ENCODE results near the gene SERTAD4.

The SERTAD4 gene

GRCh38 chr1:210230149-210230695, 2.4 kb upstream of the SERTAD4 start:
- peaks cover 61 to 77% (median 66%) of the 10 kb centered on the region in 11 experiments for H3K27me3 ChIP-seq
- no peak for TF ChIP-seq Cebpa-rat (IDR thresholded peaks at IDR 0.05)

GRCh38 chr1:210231846-210232510, 618 bp upstream of the SERTAD4 start:
- no peaks in the 10 kb centered on the region for H3K9me3 ChIP-seq (replicated peaks in 1 of 11)
- TF ChIP-seq Cebpa-rat (IDR thresholded peaks at IDR 0.05): no peak
- H3K4me3 ChIP-seq: peak overlapping the region in 5 of 10 experiments; percentile 57 to 69 (median 59); a peak in 8 of 20 replicates
- H3K4me2 ChIP-seq: peak overlapping the region; percentile 80 to 99 (median 95); a peak in 18 of 22 replicates
- H3K4me1 ChIP-seq: peaks cover 10 to 22% (median 18%) of the 10 kb centered on the region in 10 experiments; a peak in 17 of 20 replicates
- no peaks in the 10 kb centered on the region for H3K36me3 ChIP-seq
- H3K27me3 ChIP-seq: peaks cover 78 to 94% (median 83%) of the 10 kb centered on the region in 11 experiments
- H3K27ac ChIP-seq: no peak overlapping the region
- H3K9ac ChIP-seq: no peak overlapping the region
- peaks cover 0 to 27% (median 18%) of the 10 kb centered on the region in 11 experiments; a peak in 16 of 22 replicates for H4K20me1 ChIP-seq

More at GRCh38 chr1:210230149-210230695, 2.4 kb upstream of the SERTAD4 start:
- Histone ChIP-seq H3K27ac (no peak overlapping the region), H3K4me2 (no peak overlapping the region), H3K4me1 (peaks cover 10 to 22% (median 18%) of the 10 kb centered on the region in 10 experiments; a peak in 17 of 20 replicates), H4K20me1 (peaks cover 0 to 27% (median 18%) of the 10 kb centered on the region in 11 experiments; a peak in 16 of 22 replicates), H3K9ac (no peak overlapping the region), H3K4me3 (no peak overlapping the region), H3K36me3 (no peaks in the 10 kb centered on the region), H3K9me3 (replicated peaks in 1 of 11) (no peaks in the 10 kb centered on the region)

- peaks cover 10 to 22% (median 18%) of the 10 kb centered on the region in 10 experiments; a peak in 17 of 20 replicates for H3K4me1 ChIP-seq
- no peak for TF ChIP-seq Cebpa-rat (IDR thresholded peaks at IDR 0.05)
- H4K20me1 ChIP-seq: peaks cover 0 to 27% (median 18%) of the 10 kb centered on the region in 11 experiments; a peak in 16 of 22 replicates
- peaks cover 88 to 100% (median 95%) of the 10 kb centered on the region in 11 experiments for H3K27me3 ChIP-seq
- H3K4me2 ChIP-seq: peak overlapping the region; percentile 80 to 99 (median 95)
- H3K9me3 ChIP-seq (replicated peaks in 1 of 11): no peaks in the 10 kb centered on the region
- H3K27ac ChIP-seq: no peak overlapping the region
- peak overlapping the region in 9 of 11 experiments; percentile 25 to 63 (median 30); a peak in 8 of 22 replicates for H3K9ac ChIP-seq
- peak overlapping the region; percentile 52 to 69 (median 58) for H3K4me3 ChIP-seq
- no peaks in the 10 kb centered on the region for H3K36me3 ChIP-seq
Measured at GRCh38 chr1:210233216-210233494, 559 bp downstream of the SERTAD4 start.

GRCh38 chr1:210233495-210234328, 1.1 kb downstream of the SERTAD4 start:
- no peaks in the 10 kb centered on the region for H3K9me3 ChIP-seq (replicated peaks in 1 of 11)
- no peak overlapping the region for H3K27ac ChIP-seq
- no peaks in the 10 kb centered on the region for H3K36me3 ChIP-seq
- peak overlapping the region; percentile 80 to 99 (median 95) for H3K4me2 ChIP-seq
- peaks cover 0 to 27% (median 18%) of the 10 kb centered on the region in 11 experiments; a peak in 16 of 22 replicates for H4K20me1 ChIP-seq
- H3K4me1 ChIP-seq: peaks cover 10 to 22% (median 18%) of the 10 kb centered on the region in 10 experiments; a peak in 17 of 20 replicates
- TF ChIP-seq Cebpa-rat (IDR thresholded peaks at IDR 0.05): no peak
- peaks cover 88 to 99% (median 98%) of the 10 kb centered on the region in 11 experiments for H3K27me3 ChIP-seq
- peak overlapping the region in 8 of 11 experiments; percentile 13 to 63 (median 31); a peak in 7 of 22 replicates for H3K9ac ChIP-seq
- H3K4me3 ChIP-seq: peak overlapping the region; percentile 52 to 69 (median 58)

GRCh38 chr1:210234329-210234757, 1.7 kb downstream of the SERTAD4 start:
- Histone ChIP-seq H3K36me3 (no peaks in the 10 kb centered on the region), H3K27me3 (peaks cover 86 to 98% (median 92%) of the 10 kb centered on the region in 11 experiments), H3K4me3 (peak overlapping the region in 9 of 10 experiments; percentile 53 to 69 (median 59); a peak in 15 of 20 replicates), H3K27ac (no peak overlapping the region), H4K20me1 (peaks cover 0 to 27% (median 18%) of the 10 kb centered on the region in 11 experiments; a peak in 16 of 22 replicates), H3K4me1 (peaks cover 10 to 22% (median 18%) of the 10 kb centered on the region in 10 experiments; a peak in 17 of 20 replicates), H3K4me2 (peak overlapping the region; percentile 80 to 99 (median 95)), H3K9me3 (replicated peaks in 1 of 11) (no peaks in the 10 kb centered on the region), H3K9ac (no peak overlapping the region)
- TF ChIP-seq Cebpa-rat (IDR thresholded peaks at IDR 0.05): no peak

- Histone ChIP-seq H4K20me1 (peaks cover 0 to 27% (median 18%) of the 10 kb centered on the region in 11 experiments; a peak in 16 of 22 replicates), H3K9ac (no peak overlapping the region), H3K4me1 (peaks cover 10 to 22% (median 18%) of the 10 kb centered on the region in 10 experiments; a peak in 17 of 20 replicates), H3K36me3 (no peaks in the 10 kb centered on the region), H3K27ac (no peak overlapping the region), H3K4me3 (no peak overlapping the region), H3K4me2 (no peak overlapping the region), H3K9me3 (replicated peaks in 1 of 11) (no peaks in the 10 kb centered on the region), H3K27me3 (peaks cover 74 to 86% (median 80%) of the 10 kb centered on the region in 11 experiments)
- TF ChIP-seq Cebpa-rat (IDR thresholded peaks at IDR 0.05): no peak
Measured at GRCh38 chr1:210235363-210236053, 2.9 kb downstream of the SERTAD4 start.

- H3K27me3 ChIP-seq: peaks cover 65 to 77% (median 71%) of the 10 kb centered on the region in 11 experiments
- H4K20me1 ChIP-seq: peaks cover 0 to 27% (median 18%) of the 10 kb centered on the region in 11 experiments; a peak in 16 of 22 replicates
- no peak for TF ChIP-seq Cebpa-rat (IDR thresholded peaks at IDR 0.05)
- no peak overlapping the region for H3K9ac ChIP-seq
- H3K4me1 ChIP-seq: peaks cover 10 to 24% (median 19%) of the 10 kb centered on the region in 10 experiments; a peak in 17 of 20 replicates
- H3K36me3 ChIP-seq: no peaks in the 10 kb centered on the region
- no peak overlapping the region for H3K4me2 ChIP-seq
- no peaks in the 10 kb centered on the region for H3K9me3 ChIP-seq (replicated peaks in 1 of 11)
- H3K4me3 ChIP-seq: no peak overlapping the region
- no peak overlapping the region for H3K27ac ChIP-seq
Measured at GRCh38 chr1:210236386-210236839, 3.8 kb downstream of the SERTAD4 start.

- TF ChIP-seq Cebpa-rat (IDR thresholded peaks at IDR 0.05): no peak
- no peak overlapping the region for H3K27ac ChIP-seq
- H3K4me1 ChIP-seq: peaks cover 10 to 20% (median 17%) of the 10 kb centered on the region in 10 experiments; a peak in 17 of 20 replicates
- no peak overlapping the region for H3K4me2 ChIP-seq
- no peaks in the 10 kb centered on the region for H3K9me3 ChIP-seq (replicated peaks in 1 of 11)
- peaks cover 60 to 72% (median 66%) of the 10 kb centered on the region in 11 experiments for H3K27me3 ChIP-seq
- H3K9ac ChIP-seq: no peak overlapping the region
- no peak overlapping the region for H3K4me3 ChIP-seq
- H4K20me1 ChIP-seq: peaks cover 0 to 25% (median 18%) of the 10 kb centered on the region in 11 experiments; a peak in 16 of 22 replicates
- no peaks in the 10 kb centered on the region for H3K36me3 ChIP-seq
Measured at GRCh38 chr1:210236840-210237409, 4.3 kb downstream of the SERTAD4 start.
